Measurements from ENCODE around the gene NUP88.
"Not testable (repeated sequence)": the region's sequence is repeated elsewhere in the genome, so short reads cannot be mapped to it uniquely, and the experiment has no call there.

Gene NUP88

GRCh38 chr17:5431949-5432556 is 12.6 kb upstream of the NUP88 start:
- no peak for TF ChIP-seq POLR2A (IDR thresholded peaks at IDR 0.05; ENCODE audit: low read depth, low read length)
- FAIRE-seq = no peak
- DNase-seq (ENCODE audit: insufficient read length, low spot score) = no peak

DNA sequence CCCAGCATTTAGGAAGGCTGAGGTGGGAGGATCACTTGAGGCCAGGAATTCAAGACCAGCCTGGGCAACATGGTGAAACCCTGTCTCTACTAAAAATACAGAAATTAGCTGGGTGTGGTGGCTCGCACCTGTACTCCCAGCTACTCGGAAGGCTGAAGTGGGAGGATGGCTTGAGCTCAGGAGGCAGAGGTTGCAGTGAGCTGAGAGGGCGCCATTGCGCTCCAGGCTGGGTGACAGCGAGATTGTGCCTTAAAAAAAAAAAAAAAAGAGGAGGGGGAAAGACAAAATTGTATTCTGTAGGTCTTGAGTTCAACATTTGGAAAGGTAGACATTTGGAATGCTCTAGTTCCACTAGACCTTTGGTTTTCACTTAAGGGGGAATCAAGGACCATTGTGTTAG is 11.8 kb upstream of the NUP88 start:
- DNase-seq (ENCODE audit: insufficient read length, low spot score); FAIRE-seq: not testable (repeated sequence)

- FAIRE-seq (no peak), DNase-seq (ENCODE audit: insufficient read length, low spot score) (no peak)
- no peak for TF ChIP-seq POLR2A (IDR thresholded peaks at IDR 0.05; ENCODE audit: low read depth, low read length)
Observed at GRCh38 chr17:5430413-5430999, 11.0 kb upstream of the NUP88 start.

DNA sequence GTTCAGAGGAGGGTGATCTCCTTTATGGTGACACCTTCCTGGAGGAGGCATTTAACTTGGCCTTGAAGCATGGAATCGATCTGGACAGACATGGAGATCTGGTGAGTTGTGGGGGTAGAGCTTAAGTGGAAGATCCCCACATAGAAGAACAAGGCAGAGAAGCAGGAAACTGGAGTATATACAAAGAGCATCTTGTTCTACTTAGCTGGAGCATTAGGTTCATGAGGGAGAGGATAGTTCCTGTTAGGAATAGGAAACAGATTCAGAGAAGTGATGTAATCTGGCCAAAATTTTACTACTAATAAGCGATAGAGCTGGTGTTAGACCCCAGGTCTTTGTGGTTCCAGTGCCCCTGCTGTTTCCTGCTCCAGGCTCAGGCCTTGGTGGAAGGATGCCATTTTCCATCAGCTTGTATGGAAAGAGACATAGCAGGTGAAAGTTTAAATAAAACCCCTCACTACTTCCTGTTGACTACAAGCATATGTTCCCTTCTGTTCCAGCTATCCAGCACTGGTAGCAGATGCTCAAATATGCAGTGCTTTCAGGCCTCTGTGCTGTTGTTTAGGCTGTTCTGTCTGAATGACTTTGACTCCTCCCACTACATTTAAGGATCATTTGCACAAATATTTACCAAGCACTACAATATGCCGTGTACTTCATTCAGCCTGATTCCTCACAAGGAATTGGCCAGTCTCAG is 9.9 kb upstream of the NUP88 start:
- FAIRE-seq (no peak), DNase-seq (ENCODE audit: insufficient read length, low spot score) (no peak)
- no peak for TF ChIP-seq POLR2A (IDR thresholded peaks at IDR 0.05; ENCODE audit: low read depth, low read length)

GRCh38 chr17:5425826-5426225 is 6.4 kb upstream of the NUP88 start:
- no peak for TF ChIP-seq POLR2A (IDR thresholded peaks at IDR 0.05; ENCODE audit: low read depth, low read length)
- no peak for FAIRE-seq
- DNase-seq (ENCODE audit: insufficient read length, low spot score) = no peak

- TF ChIP-seq POLR2A (IDR thresholded peaks at IDR 0.05; ENCODE audit: low read depth, low read length) = no peak
- DNase-seq (ENCODE audit: insufficient read length, low spot score) (no peak), FAIRE-seq (no peak)
Observed at GRCh38 chr17:5424909-5425308, 5.4 kb upstream of the NUP88 start.

- DNase-seq (ENCODE audit: insufficient read length, low spot score) (peak; percentile 59), FAIRE-seq (peak; percentile 84)
- TF ChIP-seq POLR2A (IDR thresholded peaks at IDR 0.05; ENCODE audit: low read depth, low read length) = no peak
Observed at GRCh38 chr17:5422505-5422904, 3.0 kb upstream of the NUP88 start.

DNA sequence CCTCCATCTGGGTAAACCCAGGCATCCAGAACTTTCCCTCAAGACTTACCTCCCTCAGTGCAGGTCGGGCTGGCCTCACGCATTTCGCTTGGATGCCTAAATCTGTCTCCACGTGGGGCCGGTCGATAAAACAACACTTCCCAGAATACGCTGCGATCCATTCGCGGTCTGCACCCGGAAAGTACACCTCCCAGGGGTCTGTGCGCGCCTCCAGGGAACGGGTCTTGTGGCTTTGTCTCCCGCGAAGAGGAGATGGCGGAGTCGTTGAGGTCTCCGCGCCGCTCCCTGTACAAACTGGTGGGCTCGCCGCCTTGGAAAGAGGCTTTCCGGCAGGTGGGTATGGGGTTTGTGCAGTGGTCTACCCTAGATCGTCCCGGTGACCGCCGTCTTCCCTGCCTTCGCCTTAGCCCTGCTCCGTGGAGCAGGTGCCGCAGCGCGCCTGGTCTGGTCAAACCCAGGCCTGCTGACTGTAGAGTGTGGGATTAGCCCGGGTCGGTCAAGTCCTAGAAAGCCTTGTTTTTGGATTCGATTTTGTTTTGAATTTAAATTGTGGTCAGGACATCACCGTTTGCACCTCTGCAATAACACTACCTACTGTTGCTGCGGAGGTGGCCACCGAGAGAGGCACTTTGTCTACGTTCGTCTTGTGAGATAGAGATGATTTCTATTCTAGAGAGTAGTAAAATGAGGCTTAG is 644 bp upstream of the NUP88 start, which contains the start of gene RPAIN:
Gene RPAIN, plus strand, starts transcription at position 224 of the 695 bp plus-strand sequence. Its CDS starts 29 bp downstream, at position 253.
- no peak for FAIRE-seq
- peak; percentile 61 for DNase-seq (ENCODE audit: insufficient read length, low spot score)

DNA sequence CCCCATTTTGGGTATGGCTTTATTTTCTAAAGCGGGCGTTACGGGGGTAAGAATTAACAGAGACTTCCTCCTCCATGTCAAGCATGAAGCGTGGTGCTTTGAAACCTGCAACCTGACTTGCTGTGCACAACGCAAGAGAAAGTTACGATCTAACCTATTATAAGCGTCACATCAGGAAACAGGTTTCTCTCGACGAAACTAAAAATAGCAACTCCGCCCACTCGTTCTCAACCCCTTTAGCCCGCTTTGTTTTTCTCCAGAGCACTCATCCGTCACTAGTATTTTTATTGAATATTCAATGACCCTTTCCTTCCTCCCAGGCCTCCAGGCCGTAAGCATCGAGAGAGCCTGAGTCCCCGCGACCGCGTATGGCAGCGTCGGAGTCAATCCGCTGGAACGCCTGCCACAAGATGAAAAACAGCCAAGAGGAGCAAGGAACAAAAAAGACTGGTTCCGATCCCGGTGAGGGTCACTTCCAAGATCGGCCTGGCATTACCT is 555 bp downstream of the NUP88 start:
- TF ChIP-seq POLR2A (IDR thresholded peaks at IDR 0.05; ENCODE audit: low read depth, low read length) = no peak
- no peak for DNase-seq (ENCODE audit: insufficient read length, low spot score)
- no peak for FAIRE-seq

More for the DNA sequence above, 644 bp upstream of the NUP88 start, which contains the start of gene RPAIN:
- peak; percentile 74 for TF ChIP-seq POLR2A (IDR thresholded peaks at IDR 0.05; ENCODE audit: low read depth, low read length)

GRCh38 chr17:5416901-5417300 is 2.6 kb downstream of the NUP88 start:
- TF ChIP-seq POLR2A (IDR thresholded peaks at IDR 0.05; ENCODE audit: low read depth, low read length) = no peak
- FAIRE-seq (no peak), DNase-seq (ENCODE audit: insufficient read length, low spot score) (no peak)

GRCh38 chr17:5413682-5414081 is 5.8 kb downstream of the NUP88 start:
- DNase-seq (ENCODE audit: insufficient read length, low spot score) (no peak), FAIRE-seq (peak; percentile 84)
- no peak for TF ChIP-seq POLR2A (IDR thresholded peaks at IDR 0.05; ENCODE audit: low read depth, low read length)

DNA sequence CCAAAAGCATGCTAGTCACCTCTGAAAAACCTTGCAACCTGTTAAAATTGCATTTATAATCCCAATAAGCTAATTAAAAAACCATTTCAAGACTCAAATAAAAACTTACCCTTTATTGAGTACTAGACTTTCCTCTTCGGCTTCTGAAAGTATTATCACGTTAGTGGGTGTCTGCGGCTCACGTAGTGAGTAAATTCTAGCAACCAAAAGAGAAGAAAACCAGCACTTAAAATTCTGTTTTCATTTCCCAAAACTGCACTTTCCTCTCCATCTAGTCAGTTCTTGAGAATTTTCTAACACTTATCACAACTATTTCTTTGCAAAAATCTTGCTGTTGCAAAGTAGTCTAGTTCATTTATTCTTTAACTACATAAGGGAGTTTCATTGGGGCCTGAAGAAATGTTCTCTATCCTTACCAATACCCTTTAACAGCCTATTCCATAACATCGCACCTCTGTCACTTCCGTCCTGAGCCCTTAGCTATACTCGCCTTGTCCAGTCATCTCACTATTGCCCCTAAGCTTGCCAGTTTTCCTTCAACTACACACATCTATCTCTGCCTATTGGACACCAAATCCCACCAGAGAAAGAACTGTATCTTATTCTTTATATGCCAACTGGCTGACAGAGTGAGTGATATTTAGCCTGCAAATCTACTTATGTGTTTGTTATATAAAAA is 8.7 kb downstream of the NUP88 start:
- TF ChIP-seq POLR2A (IDR thresholded peaks at IDR 0.05; ENCODE audit: low read depth, low read length) = no peak
- FAIRE-seq = no peak
- no peak for DNase-seq (ENCODE audit: insufficient read length, low spot score)

GRCh38 chr17:5408186-5408585 is 11.3 kb downstream of the NUP88 start:
- FAIRE-seq = no peak
- TF ChIP-seq POLR2A (IDR thresholded peaks at IDR 0.05; ENCODE audit: low read depth, low read length) = no peak
- no peak for DNase-seq (ENCODE audit: insufficient read length, low spot score)

DNA sequence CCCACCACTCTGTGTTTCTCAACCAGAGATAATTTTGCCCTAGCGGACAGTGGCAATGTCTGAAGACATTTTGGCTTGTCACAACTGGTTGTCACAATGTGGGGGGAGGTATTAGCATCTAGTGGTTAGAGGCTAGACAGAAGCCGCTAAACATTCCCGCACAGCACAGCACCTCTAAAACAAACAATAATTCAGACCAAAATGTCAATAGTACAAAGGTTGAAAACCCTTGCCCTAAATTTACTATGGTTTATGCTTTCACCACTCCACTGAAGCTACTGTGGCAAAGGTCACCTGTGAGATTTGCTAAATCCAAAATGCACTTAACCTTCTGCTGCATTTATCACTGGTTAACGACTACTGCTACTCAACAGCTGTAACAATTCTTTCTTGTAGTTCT is 14.1 kb downstream of the NUP88 start:
- TF ChIP-seq POLR2A (IDR thresholded peaks at IDR 0.05; ENCODE audit: low read depth, low read length) = no peak
- DNase-seq (ENCODE audit: insufficient read length, low spot score) (no peak), FAIRE-seq (no peak)
